HG03025 (cell line): ENCODE data around the gene PTPRR.

Experiments
- ATAC-seq: cut with Tn5 transposase; IDR thresholded peaks from one replicate; pipeline ENCODE4 v1.9.1; 2021; ENCODE audit warnings: mild to moderate bottlenecking, moderate library complexity; ENCODE audit not compliant: unreplicated experiment, low FRiP score

The PTPRR gene

GRCh38 chr12:70659077-70659606, 261.4 kb downstream of the PTPRR start:
- no peak for ATAC-seq

GRCh38 chr12:70657616-70658286, 262.8 kb downstream of the PTPRR start:
- no peak for ATAC-seq

GRCh38 chr12:70652451-70652850, 268.1 kb downstream of the PTPRR start:
- ATAC-seq: no peak

- no peak for ATAC-seq
Measured at GRCh38 chr12:70648831-70649230, 271.7 kb downstream of the PTPRR start.

GRCh38 chr12:70648191-70648590, 272.3 kb downstream of the PTPRR start:
- ATAC-seq: no peak

GRCh38 chr12:70646850-70647249, 273.7 kb downstream of the PTPRR start:
- ATAC-seq: no peak

- no peak for ATAC-seq
Measured at GRCh38 chr12:70645494-70646317, 274.8 kb downstream of the PTPRR start.

- ATAC-seq: no peak
Measured at GRCh38 chr12:70644861-70645260, 275.7 kb downstream of the PTPRR start.

- ATAC-seq: no peak
Measured at GRCh38 chr12:70643939-70644338, 276.6 kb downstream of the PTPRR start.

GRCh38 chr12:70641691-70642090, 278.8 kb downstream of the PTPRR start:
- no peak for ATAC-seq

- ATAC-seq: no peak
Measured at GRCh38 chr12:70640901-70641300, 279.6 kb downstream of the PTPRR start.

GRCh38 chr12:70639535-70639934, 281.0 kb downstream of the PTPRR start:
- no peak for ATAC-seq

- no peak for ATAC-seq
Measured at GRCh38 chr12:70638639-70639360, 281.7 kb downstream of the PTPRR start.

GRCh38 chr12:70637303-70638085, 283.0 kb downstream of the PTPRR start, which contains the start of gene PTPRB:
Gene PTPRB, minus strand, starts transcription at chr12:70637429. Its CDS starts 34 bp downstream, at chr12:70637395.
- ATAC-seq: no peak

- ATAC-seq: no peak
Measured at GRCh38 chr12:70635755-70636154, 284.8 kb downstream of the PTPRR start.

GRCh38 chr12:70628701-70629480, 291.6 kb downstream of the PTPRR start:
- no peak for ATAC-seq

- no peak for ATAC-seq
Measured at GRCh38 chr12:70627677-70628076, 292.9 kb downstream of the PTPRR start.

GRCh38 chr12:70626180-70626579, 294.4 kb downstream of the PTPRR start:
- no peak for ATAC-seq

GRCh38 chr12:70619471-70620152, 300.9 kb downstream of the PTPRR start:
- no peak for ATAC-seq
